HCT116 (cell line): ENCODE measurements around the gene PLXDC1. TPM values are rescaled to one million over a fixed set of nuclear protein-coding genes. Genes with fewer than 3 reads are reported as not detected.

ENCODE experiments used
- ATAC-seq: fragments of 200-7000 bp; cut with Tn5 transposase; 2 replicates; pipeline ENCODE4 v1.9.1; 2020; ENCODE audit warnings: mild to moderate bottlenecking, moderate library complexity
- BruUV-seq: library from RNA; stranded (reverse); fragments of 400-500 nt; replicated peaks from 2 replicates; lab custom pipeline; 2021; lab: Mats Ljungman, UMichigan
- CTCF ChIA-PET: fragments of 300-600 bp; sonication (Branson Sonifier 250); formaldehyde crosslinking; loops from one replicate; lab custom pipeline; 2021; ENCODE audit warnings: antibody characterized with exemption; lab: Charles Lee
- POLR2A ChIA-PET: fragments of 300-600, 350-600 bp; sonication (Branson Sonifier 250); formaldehyde crosslinking; loops from one replicate; lab custom pipeline; 2021; ENCODE audit warnings: antibody characterized with exemption; lab: Charles Lee
- RAD21 ChIA-PET, 2 experiments: fragments of 300-600 bp; sonication (Branson Sonifier 250); formaldehyde crosslinking; loops; one replicate each; lab custom pipeline; 2023; ENCODE audit warnings: low total read pairs in 2 of 2; ENCODE audit not compliant: uncharacterized antibody in 2 of 2, unreplicated experiment in 2 of 2, low non-redundant PET in 1 of 2; lab: Charles Lee
- DNase-seq: peaks from one replicate; pipeline ENCODE4 v3.0.0-alpha.2; 2010; ENCODE audit warnings: low read depth, low spot score
- H2AFZ ChIP-seq: fragments of 200-600 bp; shearing (Covaris generic), sonication (generic); 2 replicates; pipeline ENCODE4 v1.6.1; 2017; ENCODE audit warnings: low read depth, mixed run types, mixed read lengths, antibody characterized with exemption, low read length; ENCODE audit not compliant: poor library complexity, severe bottlenecking
- H3K27ac ChIP-seq: 2 replicates; pipeline ENCODE4 v1.5.1; 2012; ENCODE audit warnings: low read depth, low read length
- H3K27me3 ChIP-seq: fragments of 200-600 bp; sonication (generic); 2 replicates; pipeline ENCODE4 v1.6.1; 2016; ENCODE audit warnings: mixed run types, low read length, mixed read lengths; ENCODE audit not compliant: insufficient read depth
- H3K36me3 ChIP-seq, 2 experiments: fragments of 200-500 bp in 1 of 2; fragments of 200-600 bp in 1 of 2; sonication (Bioruptor generic) in 1 of 2; sonication (generic) in 1 of 2; 2 replicates each; pipeline versions ENCODE4 v1.5.1 to v1.6.1; 2014 to 2016; ENCODE audit warnings: low read length in 2 of 2, inconsistent platforms in 1 of 2, mixed read lengths in 1 of 2, mixed run types in 1 of 2; ENCODE audit not compliant: insufficient read depth in 2 of 2, control insufficient read depth in 1 of 2
- H3K4me1 ChIP-seq, 2 experiments: fragments of 200-600 bp in 1 of 2; sonication (generic) in 1 of 2; 2 replicates each; pipeline versions ENCODE4 v1.5.1 to v1.6.1; 2012 to 2017; ENCODE audit warnings: low read length in 2 of 2, inconsistent platforms in 1 of 2, mild to moderate bottlenecking in 1 of 2, mixed read lengths in 1 of 2, mixed run types in 1 of 2, moderate library complexity in 1 of 2; ENCODE audit not compliant: insufficient read depth in 2 of 2, control insufficient read depth in 1 of 2
- H3K4me2 ChIP-seq: fragments of 200-600 bp; sonication (generic); 2 replicates; pipeline ENCODE4 v1.6.1; 2017; ENCODE audit warnings: mixed run types, low read length, mixed read lengths
- H3K4me3 ChIP-seq, 2 experiments: fragments of 200-600 bp in 1 of 2; sonication (generic) in 1 of 2; replicated peaks in 1 of 2; 2 replicates each; pipeline ENCODE4 v1.5.1; 2011 to 2016; ENCODE audit warnings: low read length in 2 of 2, control low read depth in 1 of 2, low read depth in 1 of 2, mild to moderate bottlenecking in 1 of 2, mixed read lengths in 1 of 2, mixed run types in 1 of 2
- H3K79me2 ChIP-seq: fragments of 200-600 bp; sonication (generic); 2 replicates; pipeline ENCODE4 v1.6.1; 2017; ENCODE audit warnings: mild to moderate bottlenecking, mixed run types, low read length, moderate library complexity, mixed read lengths; ENCODE audit not compliant: insufficient read depth
- H3K9ac ChIP-seq: fragments of 200-600 bp; sonication (generic); 2 replicates; pipeline ENCODE4 v1.6.1; 2016; ENCODE audit warnings: low read length, mixed read lengths
- H3K9me2 ChIP-seq: fragments of 200-600 bp; sonication (generic), shearing (Covaris generic); 2 replicates; pipeline ENCODE4 v1.6.1; 2017; ENCODE audit warnings: mixed run types, mild to moderate bottlenecking, moderate library complexity; ENCODE audit not compliant: insufficient read depth
- H3K9me3 ChIP-seq, 2 experiments: fragments of 200-500 bp in 1 of 2; fragments of 200-600 bp in 1 of 2; sonication (Bioruptor generic) in 1 of 2; sonication (generic) in 1 of 2; 2 replicates each; pipeline ENCODE4 v1.6.1; 2014 to 2017; ENCODE audit warnings: low read length in 2 of 2, mixed read lengths in 2 of 2, inconsistent platforms in 1 of 2, low read depth in 1 of 2, mild to moderate bottlenecking in 1 of 2, mixed run types in 1 of 2, moderate library complexity in 1 of 2; ENCODE audit not compliant: control insufficient read depth in 1 of 2, insufficient read depth in 1 of 2
- H4K20me1 ChIP-seq: fragments of 200-600 bp; sonication (generic), shearing (Covaris generic); 2 replicates; pipeline ENCODE4 v1.6.1; 2017; ENCODE audit warnings: mixed run types, mild to moderate bottlenecking, moderate library complexity; ENCODE audit not compliant: insufficient read depth
- ATF3 ChIP-seq: IDR thresholded peaks from 2 replicates; pipeline ENCODE4 v1.6.1; 2012
- CBX3 ChIP-seq: IDR thresholded peaks from 2 replicates; pipeline ENCODE4 v1.6.1; 2012; ENCODE audit warnings: low read depth
- CEBPB ChIP-seq: IDR thresholded peaks from 2 replicates; pipeline ENCODE4 v1.6.1; 2012; ENCODE audit warnings: low read depth
- EGR1 ChIP-seq: IDR thresholded peaks from 2 replicates; pipeline ENCODE4 v1.6.1; 2012; ENCODE audit warnings: low read depth
- ELF1 ChIP-seq: IDR thresholded peaks from 2 replicates; pipeline ENCODE4 v1.6.1; 2012; ENCODE audit warnings: low read depth, borderline replicate concordance
- EZH2 ChIP-seq: fragments of 200-600 bp; sonication (generic); IDR thresholded peaks from 2 replicates; pipeline ENCODE4 v1.6.1; 2017; ENCODE audit warnings: antibody characterized with exemption, mixed run types
- EZH2phosphoT487 ChIP-seq: fragments of 200-600 bp; IDR thresholded peaks from 2 replicates; pipeline ENCODE4 v1.6.1; 2018; ENCODE audit warnings: antibody characterized with exemption, borderline replicate concordance
- FOSL1 ChIP-seq: IDR thresholded peaks from 2 replicates; pipeline ENCODE4 v1.6.1; 2012; ENCODE audit warnings: low read depth
- JUND ChIP-seq: IDR thresholded peaks from 2 replicates; pipeline ENCODE4 v1.6.1; 2012
- MAX ChIP-seq: IDR thresholded peaks from 2 replicates; pipeline ENCODE4 v1.6.1; 2012
- POLR2A ChIP-seq: IDR thresholded peaks from 2 replicates; pipeline ENCODE4 v1.7.0; 2011; ENCODE audit warnings: borderline replicate concordance; ENCODE audit not compliant: insufficient read depth, insufficient read length; ENCODE audit errors: extremely low read depth
- POLR2AphosphoS5 ChIP-seq: IDR thresholded peaks from 2 replicates; pipeline ENCODE4 v1.6.1; 2011; ENCODE audit warnings: mild to moderate bottlenecking, low read depth, low read length, moderate library complexity
- SIN3A ChIP-seq: IDR thresholded peaks from 2 replicates; pipeline ENCODE4 v1.6.1; 2012; ENCODE audit warnings: low read depth
- SP1 ChIP-seq: IDR thresholded peaks from 2 replicates; pipeline ENCODE4 v1.6.1; 2012; ENCODE audit warnings: low read depth
- TCF7L2 ChIP-seq: IDR thresholded peaks from 2 replicates; pipeline ENCODE4 v1.7.0; 2011; ENCODE audit warnings: borderline replicate concordance, inconsistent platforms; ENCODE audit not compliant: insufficient read depth, insufficient read length; ENCODE audit errors: extremely low read depth
- YY1 ChIP-seq: IDR thresholded peaks from 2 replicates; pipeline ENCODE4 v1.6.1; 2011; ENCODE audit warnings: low read length, low read depth, moderate library complexity, mild to moderate bottlenecking; ENCODE audit not compliant: insufficient replicate concordance; ENCODE audit errors: extremely low read depth
- ZBTB33 ChIP-seq: IDR thresholded peaks from 2 replicates; pipeline ENCODE4 v1.6.1; 2011; ENCODE audit warnings: mild to moderate bottlenecking, low read length, moderate library complexity; ENCODE audit not compliant: insufficient replicate concordance; ENCODE audit errors: extremely low read depth
- ZFX ChIP-seq: fragments of 450-650 bp; IDR thresholded peaks from 2 replicates; pipeline ENCODE4 v1.6.1; 2017
- intact Hi-C: fragments of 100-400 bp; cut with micrococcal nuclease; formaldehyde crosslinking; loops from 2 replicates; pipeline ENCODE4 v1.10.0; 2022
- total RNA-seq: library from RNA; stranded (reverse); gene quantifications from one replicate; pipeline ENCODE4 v1.2.1, GENCODE V29; 2021; ENCODE audit not compliant: unreplicated experiment
- TF ChIP-seq, protein P1 (sequence below), 3 experiments: fragments of 200-600 bp in 1 of 3; sonication (generic) in 1 of 3; IDR thresholded peaks in 2 of 3; conservative IDR thresholded peaks in 1 of 3; 2 replicates each; pipeline ENCODE4 v1.5.1; 2012 to 2017; ENCODE audit warnings: low read depth in 2 of 3, low read length in 2 of 3, antibody characterized with exemption in 1 of 3, borderline replicate concordance in 1 of 3, control low read depth in 1 of 3, mild to moderate bottlenecking in 1 of 3, mixed read lengths in 1 of 3, mixed run types in 1 of 3, moderate library complexity in 1 of 3; ENCODE audit not compliant: insufficient read depth in 1 of 3

Gene PLXDC1
- total RNA-seq, 1 experiment from 2014 or later = 1.8 TPM

DNA sequence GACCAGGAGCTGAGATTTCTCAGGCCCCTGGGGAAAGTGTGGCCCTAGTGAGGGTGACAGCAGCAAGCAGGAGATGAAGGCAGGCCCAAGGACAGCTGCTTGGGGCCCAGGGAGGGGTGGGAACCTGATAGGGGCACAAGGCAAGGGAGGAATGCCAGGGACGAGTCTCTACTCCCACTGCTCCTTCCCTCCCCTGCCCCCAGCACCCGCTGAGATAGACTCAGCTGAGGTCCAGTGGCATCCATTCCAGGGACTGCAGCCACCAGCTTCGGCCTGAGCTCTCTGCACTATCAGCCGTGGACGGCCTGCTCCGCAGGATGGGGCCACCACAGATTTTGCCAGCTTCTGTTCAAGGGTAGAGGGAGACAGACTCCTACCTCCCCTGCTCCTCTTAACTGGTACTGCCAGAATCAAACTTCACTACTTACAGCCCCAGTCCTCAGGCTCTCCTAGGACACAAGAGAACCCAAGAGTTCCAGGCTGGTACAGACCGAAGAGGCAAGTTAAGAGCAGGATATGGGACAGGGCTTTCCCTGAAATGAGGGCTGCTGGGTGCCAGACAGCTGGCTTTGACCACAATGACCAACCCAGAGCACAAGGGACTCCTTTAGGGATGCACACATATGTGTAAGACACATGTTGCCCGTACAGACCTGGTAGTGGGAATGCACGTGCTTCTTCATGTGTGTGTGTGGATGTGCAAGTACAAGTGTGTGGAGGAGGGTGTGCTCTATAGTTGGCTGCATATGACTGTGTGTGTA, 40.5 kb upstream of the PLXDC1 start:
- TF ChIP-seq ZBTB33 = no peak
- no peak for TF ChIP-seq CEBPB
- no peak for TF ChIP-seq EGR1
- TF ChIP-seq TCF7L2 = no peak
- TF ChIP-seq SIN3A = no peak
- no peak for TF ChIP-seq JUND
- no peak for TF ChIP-seq EZH2phosphoT487
- TF ChIP-seq, protein P1, sequence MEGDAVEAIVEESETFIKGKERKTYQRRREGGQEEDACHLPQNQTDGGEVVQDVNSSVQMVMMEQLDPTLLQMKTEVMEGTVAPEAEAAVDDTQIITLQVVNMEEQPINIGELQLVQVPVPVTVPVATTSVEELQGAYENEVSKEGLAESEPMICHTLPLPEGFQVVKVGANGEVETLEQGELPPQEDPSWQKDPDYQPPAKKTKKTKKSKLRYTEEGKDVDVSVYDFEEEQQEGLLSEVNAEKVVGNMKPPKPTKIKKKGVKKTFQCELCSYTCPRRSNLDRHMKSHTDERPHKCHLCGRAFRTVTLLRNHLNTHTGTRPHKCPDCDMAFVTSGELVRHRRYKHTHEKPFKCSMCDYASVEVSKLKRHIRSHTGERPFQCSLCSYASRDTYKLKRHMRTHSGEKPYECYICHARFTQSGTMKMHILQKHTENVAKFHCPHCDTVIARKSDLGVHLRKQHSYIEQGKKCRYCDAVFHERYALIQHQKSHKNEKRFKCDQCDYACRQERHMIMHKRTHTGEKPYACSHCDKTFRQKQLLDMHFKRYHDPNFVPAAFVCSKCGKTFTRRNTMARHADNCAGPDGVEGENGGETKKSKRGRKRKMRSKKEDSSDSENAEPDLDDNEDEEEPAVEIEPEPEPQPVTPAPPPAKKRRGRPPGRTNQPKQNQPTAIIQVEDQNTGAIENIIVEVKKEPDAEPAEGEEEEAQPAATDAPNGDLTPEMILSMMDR (IDR thresholded peaks at IDR 0.05 in 2 of 3, conservative IDR thresholded peaks at IDR 0.05 in 1 of 3; ENCODE audit: borderline replicate concordance in 1 of 3, insufficient read depth in 1 of 3, low read depth in 2 of 3, low read length in 2 of 3) = no peak
- no peak for TF ChIP-seq CBX3
- TF ChIP-seq ZFX = no peak
- no peak for TF ChIP-seq ATF3
- no peak for TF ChIP-seq POLR2AphosphoS5
- no peak for TF ChIP-seq YY1
- no peak for TF ChIP-seq POLR2A
- no peak for TF ChIP-seq MAX
- no peak for TF ChIP-seq FOSL1
- no peak for TF ChIP-seq ELF1
- TF ChIP-seq SP1 = no peak
- no peak for TF ChIP-seq EZH2
- RAD21 ChIA-PET = interaction anchor here in 1 of 2 experiments (0.6 kb wide), 1 partner anchor 13 kb away, joined by 4 read pairs; no protein-coding TSS in a partner anchor
- no peak overlapping the region for H3K9ac ChIP-seq
- H3K27me3 ChIP-seq = no peaks in the 10 kb centered on the region
- H3K36me3 ChIP-seq = peaks cover 7 to 10% of the 10 kb centered on the region in 2 experiments; a peak in 3 of 4 replicates
- no TSS peak for BruUV-seq
- no peak overlapping the region for H3K27ac ChIP-seq
- no peaks in the 10 kb centered on the region for H3K9me3 ChIP-seq
- POLR2A ChIA-PET = interaction anchor here (1.8 kb wide), 1 partner anchor 8 kb away, joined by 6 read pairs; the partner anchor contains the start of gene RPL19
- no peak overlapping the region for H3K4me3 ChIP-seq
- DNase-seq (no peak), ATAC-seq (no peak)
- CTCF ChIA-PET = no interaction called here
- H3K9me2 ChIP-seq = no peaks in the 10 kb centered on the region
- intact Hi-C loops = no loop called here
- no peaks in the 10 kb centered on the region for H4K20me1 ChIP-seq
- peaks cover 9 to 13% of the 10 kb centered on the region in 2 experiments for H3K4me1 ChIP-seq
- peaks cover 12% of the 10 kb centered on the region; the same call in 1 of the 2 replicates for H3K79me2 ChIP-seq
- no peak overlapping the region for H3K4me2 ChIP-seq
- H2AFZ ChIP-seq = no peak overlapping the region
